K562 treated with DMSO at 1 percent for 48 hours (cell line): ENCODE measurements around the gene HMHB1. TPM values are rescaled to one million over a fixed set of nuclear protein-coding genes. Genes with fewer than 3 reads are reported as not detected.

Experiments used
- total RNA-seq: library from RNA; unstranded; fragments of 300-600 nt; gene quantifications from 2 replicates; pipeline ENCODE4 v1.2.3, GENCODE V29; 2022; ENCODE audit warnings: low replicate concordance; ENCODE audit errors: extremely low read depth

HMHB1 gene
- not detected in 2 replicates for total RNA-seq

GRCh38 chr5:143812085-143812705, at the start of gene HMHB1:
HMHB1 (plus strand) TSS chr5:143812161.

